RPMI8226 (cell line): ENCODE data around the gene SND1.

Source experiments
- DNase-seq: peaks from one replicate; pipeline ENCODE4 v3.0.0-alpha.2; 2015

Gene SND1

GRCh38 chr7:127651556-127652332 lies at the start of gene SND1:
Gene SND1, plus strand, starts transcription at chr7:127652194. Its CDS starts 180 bp downstream, at chr7:127652374.
- DNase-seq, result peak; percentile 100

- DNase-seq, result no peak
Measured at GRCh38 chr7:127608446-127608845, 43.5 kb upstream of the SND1 start.

GRCh38 chr7:127609297-127609696 lies 42.7 kb upstream of the SND1 start:
- DNase-seq, result no peak

GRCh38 chr7:127612263-127612662 lies 39.7 kb upstream of the SND1 start:
- no peak for DNase-seq

GRCh38 chr7:127616724-127617123 lies 35.3 kb upstream of the SND1 start:
- DNase-seq, result no peak

- no peak for DNase-seq
Measured at GRCh38 chr7:127618042-127618441, 34.0 kb upstream of the SND1 start, which contains the start of gene PAX4. Gene PAX4, minus strand, starts transcription at chr7:127618142. Its CDS starts 2,214 bp downstream, at chr7:127615928.

- DNase-seq, result no peak
Measured at GRCh38 chr7:127618775-127619174, 33.2 kb upstream of the SND1 start.

- no peak for DNase-seq
Measured at GRCh38 chr7:127619681-127620405, 32.2 kb upstream of the SND1 start.

GRCh38 chr7:127620406-127621233 lies 31.4 kb upstream of the SND1 start:
- no peak for DNase-seq

- DNase-seq, result no peak
Measured at GRCh38 chr7:127625331-127625730, 26.7 kb upstream of the SND1 start.

GRCh38 chr7:127628445-127628844 lies 23.5 kb upstream of the SND1 start:
- no peak for DNase-seq

- DNase-seq, result peak; percentile 56
Measured at GRCh38 chr7:127629268-127629854, 22.6 kb upstream of the SND1 start.

- DNase-seq, result no peak
Measured at GRCh38 chr7:127632276-127632910, 19.6 kb upstream of the SND1 start.

- DNase-seq, result no peak
Measured at GRCh38 chr7:127635659-127636285, 16.2 kb upstream of the SND1 start.

GRCh38 chr7:127638197-127638596 lies 13.8 kb upstream of the SND1 start:
- DNase-seq, result no peak

GRCh38 chr7:127644484-127644883 lies 7.5 kb upstream of the SND1 start:
- no peak for DNase-seq

GRCh38 chr7:127647636-127648035 lies 4.4 kb upstream of the SND1 start:
- no peak for DNase-seq

GRCh38 chr7:127648986-127649385 lies 3.0 kb upstream of the SND1 start:
- DNase-seq, result no peak

GRCh38 chr7:127650847-127651555 lies 993 bp upstream of the SND1 start:
- DNase-seq, result no peak

- peak; percentile 60 for DNase-seq
Measured at GRCh38 chr7:127652333-127653248, 597 bp downstream of the SND1 start.
